ENCODE results near the gene ANKRD18B. TPM values are rescaled to one million over a fixed set of nuclear protein-coding genes. Genes with fewer than 3 reads are reported as not detected.
"Not testable (repeated sequence)": the region's sequence is repeated elsewhere in the genome, so short reads cannot be mapped to it uniquely, and the experiment has no call there.

The ANKRD18B gene
- total RNA-seq, 1 donor from 2014 or later = 1.2 TPM

GRCh38 chr9:33597386-33597785, 73.3 kb downstream of the ANKRD18B start:
- intact Hi-C loops (cut with micrococcal nuclease); H3K4me1 Mint-ChIP-seq (ENCODE audit: low read depth); H3K27me3 Mint-ChIP-seq (ENCODE audit: insufficient read depth); DNase-seq (ENCODE audit: low spot score); H3K9me3 Mint-ChIP-seq; H3K27ac Mint-ChIP-seq; H3K4me3 Mint-ChIP-seq; H3K36me3 Mint-ChIP-seq (ENCODE audit: low read depth): not testable (repeated sequence)

- H3K27ac Mint-ChIP-seq; H3K4me3 Mint-ChIP-seq; H3K9me3 Mint-ChIP-seq; H3K4me1 Mint-ChIP-seq (ENCODE audit: low read depth); H3K36me3 Mint-ChIP-seq (ENCODE audit: low read depth); intact Hi-C loops (cut with micrococcal nuclease); H3K27me3 Mint-ChIP-seq (ENCODE audit: insufficient read depth); DNase-seq (ENCODE audit: low spot score): not testable (repeated sequence)
These were observed 74.8 kb downstream of the ANKRD18B start for GRCh38 chr9:33598796-33599379.

- H3K4me1 Mint-ChIP-seq (ENCODE audit: low read depth); H3K9me3 Mint-ChIP-seq; intact Hi-C loops (cut with micrococcal nuclease); H3K27ac Mint-ChIP-seq; DNase-seq (ENCODE audit: low spot score); H3K27me3 Mint-ChIP-seq (ENCODE audit: insufficient read depth); H3K36me3 Mint-ChIP-seq (ENCODE audit: low read depth); H3K4me3 Mint-ChIP-seq: not testable (repeated sequence)
These were observed 76.9 kb downstream of the ANKRD18B start for GRCh38 chr9:33600911-33601310.

GRCh38 chr9:33604249-33604648, 80.2 kb downstream of the ANKRD18B start:
- intact Hi-C loops (cut with micrococcal nuclease); H3K4me1 Mint-ChIP-seq (ENCODE audit: low read depth); H3K36me3 Mint-ChIP-seq (ENCODE audit: low read depth); H3K4me3 Mint-ChIP-seq; H3K27me3 Mint-ChIP-seq (ENCODE audit: insufficient read depth); H3K9me3 Mint-ChIP-seq; H3K27ac Mint-ChIP-seq; DNase-seq (ENCODE audit: low spot score): not testable (repeated sequence)

- H3K36me3 Mint-ChIP-seq (ENCODE audit: low read depth) = not testable (repeated sequence)
- H3K27me3 Mint-ChIP-seq (ENCODE audit: insufficient read depth) = peaks cover 12% of the 10 kb centered on the region
These were observed 80.9 kb downstream of the ANKRD18B start for GRCh38 chr9:33604936-33605335.

GRCh38 chr9:33611358-33611757, 87.3 kb downstream of the ANKRD18B start:
- intact Hi-C loops (cut with micrococcal nuclease) = no loop called here
- Mint-ChIP-seq H3K9me3 (no peaks in the 10 kb centered on the region), H3K27ac (no peak overlapping the region), H3K4me3 (no peak overlapping the region), H3K36me3 (ENCODE audit: low read depth) (no peaks in the 10 kb centered on the region), H3K4me1 (ENCODE audit: low read depth) (no peaks in the 10 kb centered on the region), H3K27me3 (ENCODE audit: insufficient read depth) (peaks cover 16% of the 10 kb centered on the region)
- no peak for DNase-seq (ENCODE audit: low spot score)

More at GRCh38 chr9:33604936-33605335, 80.9 kb downstream of the ANKRD18B start:
- H3K9me3 Mint-ChIP-seq; intact Hi-C loops (cut with micrococcal nuclease); DNase-seq (ENCODE audit: low spot score); H3K27ac Mint-ChIP-seq; H3K4me1 Mint-ChIP-seq (ENCODE audit: low read depth); H3K4me3 Mint-ChIP-seq: not testable (repeated sequence)

- H3K4me1 Mint-ChIP-seq (ENCODE audit: low read depth); H3K27ac Mint-ChIP-seq; intact Hi-C loops (cut with micrococcal nuclease); H3K9me3 Mint-ChIP-seq; H3K36me3 Mint-ChIP-seq (ENCODE audit: low read depth); H3K4me3 Mint-ChIP-seq; DNase-seq (ENCODE audit: low spot score): not testable (repeated sequence)
- H3K27me3 Mint-ChIP-seq (ENCODE audit: insufficient read depth) = peaks cover 16% of the 10 kb centered on the region
These were observed 88.4 kb downstream of the ANKRD18B start for GRCh38 chr9:33612410-33612809.

GRCh38 chr9:33614001-33614687, 90.1 kb downstream of the ANKRD18B start:
- intact Hi-C loops (cut with micrococcal nuclease) = no loop called here
- Mint-ChIP-seq H3K4me3 (no peak overlapping the region), H3K27me3 (ENCODE audit: insufficient read depth) (peaks cover 11% of the 10 kb centered on the region), H3K9me3 (no peaks in the 10 kb centered on the region), H3K36me3 (ENCODE audit: low read depth) (no peaks in the 10 kb centered on the region), H3K27ac (no peak overlapping the region), H3K4me1 (ENCODE audit: low read depth) (no peaks in the 10 kb centered on the region)
- DNase-seq (ENCODE audit: low spot score) = no peak

GRCh38 chr9:33618370-33618769, 94.3 kb downstream of the ANKRD18B start:
- intact Hi-C loops (cut with micrococcal nuclease); DNase-seq (ENCODE audit: low spot score); H3K4me3 Mint-ChIP-seq; H3K36me3 Mint-ChIP-seq (ENCODE audit: low read depth); H3K4me1 Mint-ChIP-seq (ENCODE audit: low read depth); H3K9me3 Mint-ChIP-seq; H3K27ac Mint-ChIP-seq: not testable (repeated sequence)
- H3K27me3 Mint-ChIP-seq (ENCODE audit: insufficient read depth) = peaks cover 13% of the 10 kb centered on the region

GRCh38 chr9:33619666-33620404, 95.8 kb downstream of the ANKRD18B start:
- intact Hi-C loops (cut with micrococcal nuclease) = no loop called here

GRCh38 chr9:33620738-33621439, 96.8 kb downstream of the ANKRD18B start:
- Mint-ChIP-seq H3K36me3 (ENCODE audit: low read depth) (no peaks in the 10 kb centered on the region), H3K27ac (no peak overlapping the region), H3K4me1 (ENCODE audit: low read depth) (peaks cover 7% of the 10 kb centered on the region), H3K27me3 (ENCODE audit: insufficient read depth) (peaks cover 16% of the 10 kb centered on the region), H3K9me3 (no peaks in the 10 kb centered on the region), H3K4me3 (no peak overlapping the region)
- intact Hi-C loops (cut with micrococcal nuclease) = no loop called here
- no peak for DNase-seq (ENCODE audit: low spot score)

More at GRCh38 chr9:33619666-33620404, 95.8 kb downstream of the ANKRD18B start:
- Mint-ChIP-seq H3K36me3 (ENCODE audit: low read depth) (no peaks in the 10 kb centered on the region), H3K27ac (no peak overlapping the region), H3K9me3 (no peaks in the 10 kb centered on the region), H3K27me3 (ENCODE audit: insufficient read depth) (peaks cover 16% of the 10 kb centered on the region), H3K4me1 (ENCODE audit: low read depth) (peaks cover 7% of the 10 kb centered on the region), H3K4me3 (no peak overlapping the region)
- DNase-seq (ENCODE audit: low spot score) = no peak

Measured in activated T-helper 1 cell treated with anti-CD3 and anti-CD28 coated beads, Interleukin-12 subunit alpha, Interleukin-12 subunit beta, Interleukin-2, Interleukin-4 antibody, amounts not matched to agents 30 ng/mL and 10 ng/mL and 1 ng/mL, durations not matched to agents 14 hours and 24 hours and 36 hours (primary cell).